Measurements from ENCODE around the gene SMAD6.

The SMAD6 gene

DNA sequence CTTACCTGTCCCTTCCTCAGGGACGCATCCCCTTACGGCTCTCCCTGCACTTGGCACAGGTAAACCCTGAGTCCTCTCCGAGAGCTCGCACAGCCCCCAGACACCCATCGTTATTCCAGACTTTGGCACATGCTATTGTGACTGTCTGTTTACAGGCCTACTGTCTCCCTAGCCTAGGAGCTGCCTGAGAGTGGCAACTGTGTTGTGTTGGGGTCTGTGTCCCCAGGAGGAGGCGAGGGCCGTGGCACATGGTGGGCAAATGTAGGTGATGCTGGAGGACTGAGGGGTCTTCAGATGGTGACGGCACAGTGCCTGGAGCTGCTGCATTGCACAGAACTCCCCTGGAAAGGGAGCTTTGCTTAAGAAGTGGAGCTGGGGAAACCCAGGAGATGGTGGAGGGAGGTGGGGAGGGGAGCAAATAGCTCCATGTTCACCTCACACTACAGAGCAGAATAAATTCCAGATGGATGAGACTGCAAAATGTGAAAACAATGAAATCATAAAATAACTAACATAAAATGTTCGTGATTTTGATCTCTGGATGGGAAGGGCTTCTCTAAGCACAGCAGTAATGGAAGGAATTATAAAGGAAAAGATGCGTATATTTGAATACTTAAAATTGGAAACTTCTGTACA, 96.5 kb downstream of the SMAD6 start:
- DNase-seq (ENCODE audit: low read depth) = no peak

DNA sequence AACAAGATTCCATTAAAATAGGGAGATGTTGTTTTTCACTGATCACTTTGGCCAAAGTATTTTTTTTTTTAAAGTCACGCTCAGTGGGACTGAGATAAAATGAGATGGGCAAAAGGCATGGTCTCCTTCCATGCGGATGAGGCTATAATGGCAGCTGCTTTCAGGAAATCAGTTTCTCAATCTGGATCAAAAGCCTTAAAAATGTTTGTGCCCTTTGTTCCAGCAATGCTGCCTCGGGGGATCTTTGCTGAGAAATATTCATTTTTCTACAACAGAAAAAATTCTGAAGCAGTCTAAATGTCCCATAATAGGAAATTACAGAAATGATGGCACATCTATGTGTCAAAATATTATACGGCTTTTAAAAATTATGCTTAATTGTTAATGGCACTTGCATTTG, 97.2 kb downstream of the SMAD6 start:
- DNase-seq (ENCODE audit: low read depth) = no peak

DNA sequence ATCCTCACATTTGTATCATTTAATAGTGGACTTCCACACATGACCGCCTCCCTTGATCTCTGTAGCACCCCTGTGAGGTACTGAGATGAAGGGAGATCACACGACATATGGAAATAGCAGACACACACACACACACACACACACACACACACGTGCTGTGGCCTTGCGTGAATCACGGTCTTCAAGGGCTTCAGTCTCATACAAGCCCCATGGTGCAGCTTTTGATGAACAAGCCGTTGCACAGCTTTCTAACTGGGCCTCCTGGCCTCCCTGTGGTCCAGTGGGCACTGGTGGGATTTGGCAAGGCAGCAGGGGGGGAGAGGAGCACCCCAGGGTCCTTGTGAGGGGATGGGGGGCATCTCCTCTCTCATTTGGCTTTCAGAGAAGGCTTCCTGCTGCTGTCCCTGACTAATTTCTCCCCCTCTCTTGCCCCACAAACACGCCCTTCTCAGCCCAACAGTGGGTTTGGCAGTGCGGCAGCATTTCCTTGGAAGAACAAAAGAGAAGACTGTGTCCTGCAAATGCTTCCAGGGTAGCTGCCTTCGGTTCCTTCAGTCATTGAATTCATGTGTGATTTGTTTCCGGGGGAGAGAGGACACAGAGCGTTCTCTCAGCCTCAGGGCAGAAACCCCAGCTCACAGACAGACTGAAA, 98.7 kb downstream of the SMAD6 start:
- no peak for DNase-seq (ENCODE audit: low read depth)

DNA sequence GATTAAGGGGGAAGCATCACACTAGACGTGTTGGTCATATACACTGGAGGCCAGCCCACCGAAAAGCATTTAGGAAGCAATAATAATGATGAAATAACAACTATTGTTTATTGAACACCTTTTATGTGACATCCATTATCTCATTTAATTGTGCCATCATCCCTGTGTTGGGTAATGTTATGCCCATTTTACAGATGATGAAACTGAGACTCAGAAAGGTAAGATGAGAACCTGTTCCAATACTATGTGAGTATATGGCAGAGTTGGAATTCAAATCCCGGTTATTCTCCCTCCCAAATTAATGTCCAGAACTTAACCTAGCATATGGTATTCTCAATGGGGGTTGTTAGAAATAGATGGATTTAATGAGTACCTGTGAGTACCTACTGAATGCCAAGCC, 99.2 kb downstream of the SMAD6 start:
- no peak for DNase-seq (ENCODE audit: low read depth)

DNA sequence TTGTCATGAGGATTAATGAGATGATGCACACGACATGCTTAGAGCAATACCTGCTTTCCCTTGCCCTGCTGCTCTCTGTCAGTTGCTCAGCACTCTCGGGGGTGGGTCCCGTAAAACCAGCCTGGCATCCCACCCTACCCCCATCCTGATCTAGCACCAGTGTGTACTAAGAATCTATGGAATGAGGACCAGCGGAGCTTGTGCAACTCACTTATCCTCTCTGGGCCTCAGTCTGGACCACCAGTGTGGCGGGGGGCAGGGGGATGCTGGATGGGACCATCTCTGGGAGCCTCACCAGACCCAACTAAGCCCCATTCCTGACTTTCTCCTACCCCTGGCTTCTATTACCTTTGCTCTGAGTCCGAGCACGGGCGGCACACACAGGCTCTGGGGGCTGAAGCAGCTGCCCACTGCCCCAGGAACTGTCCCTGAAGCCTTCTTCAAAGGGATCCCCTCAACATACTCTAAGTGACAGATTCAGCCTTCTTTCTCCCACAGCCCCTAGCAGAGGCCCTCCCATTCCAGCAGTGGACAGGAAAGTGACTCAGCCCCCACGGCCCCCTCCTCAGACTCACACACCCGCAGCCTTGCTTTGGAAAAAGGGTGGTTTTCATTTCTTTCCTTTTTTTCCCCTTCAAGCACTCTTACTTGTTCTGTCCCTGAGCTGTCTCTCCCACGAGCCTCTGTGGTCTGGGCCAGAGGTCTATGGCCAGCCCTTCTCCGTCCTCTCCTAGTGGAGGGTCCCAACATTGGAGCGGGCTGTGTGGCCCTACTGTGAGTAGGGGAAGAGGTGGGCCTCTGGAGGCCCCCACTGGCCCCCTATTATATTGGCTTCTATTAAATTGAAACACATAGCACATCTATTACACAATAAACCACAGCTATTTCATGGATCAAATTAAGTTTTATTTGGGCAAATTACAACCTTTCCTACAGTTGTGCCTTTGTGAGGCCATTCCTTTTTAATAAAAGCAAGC, 100.3 kb downstream of the SMAD6 start:
- DNase-seq (ENCODE audit: low read depth) = peak; percentile 54

DNA sequence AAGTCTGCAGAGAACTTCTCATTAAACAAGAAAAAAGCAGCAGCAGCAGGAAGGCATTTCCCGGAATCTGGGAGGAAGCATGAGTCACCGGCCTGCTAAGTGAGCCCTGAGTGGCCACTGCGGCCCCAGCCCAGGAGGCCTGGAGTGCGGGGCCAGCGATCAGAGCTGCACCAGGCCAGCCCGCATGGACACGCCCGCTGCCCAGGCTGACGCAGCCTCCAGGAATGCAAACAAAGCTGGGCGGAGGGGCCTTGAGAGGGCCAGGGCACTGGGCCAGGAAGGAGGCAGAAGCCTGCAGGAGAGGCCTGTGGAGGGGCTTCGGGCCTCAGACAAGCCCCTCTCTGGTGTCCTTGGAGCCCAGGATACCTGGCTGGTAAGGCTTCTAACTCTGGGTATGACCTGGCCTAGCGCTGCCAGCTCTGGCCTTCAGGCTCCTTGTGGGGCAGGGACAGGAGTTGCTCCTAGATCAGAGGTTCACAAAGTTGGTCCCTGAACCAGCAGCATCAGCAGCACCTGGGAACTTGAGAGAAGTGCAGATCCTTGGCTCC, 101.2 kb downstream of the SMAD6 start:
- DNase-seq (ENCODE audit: low read depth) = peak; percentile 84

DNA sequence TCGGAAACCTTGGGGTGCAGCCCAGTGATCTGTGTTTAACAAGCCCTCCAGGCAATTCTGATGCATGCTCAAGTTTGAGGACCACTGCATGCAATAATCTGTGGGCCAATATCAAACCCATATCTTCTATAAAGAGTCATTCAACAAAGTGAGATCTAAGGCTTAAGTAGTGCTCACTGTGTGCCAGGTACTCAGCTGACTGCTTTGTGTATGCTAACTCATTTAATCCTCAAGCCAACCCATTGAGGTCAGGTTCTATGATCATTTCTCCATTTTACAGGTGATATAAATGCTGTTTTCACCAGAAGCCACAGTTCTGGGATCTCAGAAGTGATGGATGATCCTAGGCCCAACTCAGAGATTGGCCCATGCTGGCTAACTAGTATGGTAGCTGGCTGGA, 101.7 kb downstream of the SMAD6 start:
- DNase-seq (ENCODE audit: low read depth) = no peak

DNA sequence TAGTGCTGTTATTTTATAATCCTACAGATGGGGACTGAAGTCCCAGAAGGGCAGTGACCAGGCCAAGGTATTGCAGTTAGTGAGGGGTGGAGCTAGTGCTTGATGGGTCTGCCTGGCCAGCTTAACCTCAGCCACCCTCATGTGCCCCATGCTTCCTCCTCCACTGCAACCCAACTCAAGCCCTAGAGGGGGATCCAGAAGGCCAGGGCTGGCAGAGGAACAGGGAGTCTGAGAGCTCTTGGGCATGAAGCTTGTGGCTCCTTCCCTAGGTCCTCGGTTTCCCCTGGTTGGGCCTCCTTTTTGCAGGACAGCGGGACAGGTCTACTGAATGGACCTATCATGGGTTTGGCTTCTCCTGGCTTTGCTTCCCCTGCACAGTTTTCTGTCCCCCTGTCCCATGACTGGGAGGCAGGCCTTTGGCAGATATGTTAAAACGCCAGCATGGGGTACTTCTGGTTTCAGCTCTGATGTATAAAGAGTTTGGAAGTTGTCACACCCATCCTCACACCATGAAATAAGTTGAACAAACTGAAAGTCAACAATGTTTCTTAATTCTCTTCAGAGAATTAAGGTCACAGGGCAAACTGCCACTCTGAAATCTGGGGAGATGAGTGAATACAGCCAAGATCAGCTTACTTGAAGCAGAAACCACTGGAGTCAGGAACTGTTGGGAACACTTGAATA, 103.3 kb downstream of the SMAD6 start:
- no peak for DNase-seq (ENCODE audit: low read depth)

DNA sequence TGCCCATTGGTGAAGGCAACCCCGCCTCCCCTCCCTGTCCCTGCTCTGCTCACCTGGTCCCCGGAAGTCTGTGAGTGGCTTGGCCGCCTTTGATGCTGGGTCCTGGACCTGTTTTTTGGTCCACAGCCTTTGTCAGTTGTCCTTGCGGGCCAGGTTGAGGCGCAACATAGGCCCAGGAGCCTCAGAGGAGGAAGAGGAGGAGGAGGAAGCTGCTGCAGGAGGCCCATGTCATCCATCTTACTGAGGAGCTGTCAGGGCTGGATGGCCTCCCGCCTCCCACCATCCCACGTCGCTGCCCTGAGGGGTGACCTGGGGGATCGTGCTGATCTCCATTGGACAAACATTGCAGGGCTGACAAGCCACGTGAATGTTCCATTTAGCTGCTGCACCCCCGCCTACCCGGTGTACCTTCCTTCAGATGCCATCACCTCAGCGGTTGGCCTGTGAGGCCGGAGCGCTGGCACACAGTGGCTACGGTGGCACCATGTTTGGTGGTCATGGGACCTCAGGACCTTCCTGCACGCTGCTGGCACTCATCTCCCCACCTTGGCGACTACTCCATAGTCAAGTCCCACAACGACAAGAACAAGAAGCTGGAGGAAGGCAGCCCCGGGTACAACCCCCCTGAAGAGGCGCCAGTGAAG, 106.3 kb downstream of the SMAD6 start:
- DNase-seq (ENCODE audit: low read depth) = no peak

DNA sequence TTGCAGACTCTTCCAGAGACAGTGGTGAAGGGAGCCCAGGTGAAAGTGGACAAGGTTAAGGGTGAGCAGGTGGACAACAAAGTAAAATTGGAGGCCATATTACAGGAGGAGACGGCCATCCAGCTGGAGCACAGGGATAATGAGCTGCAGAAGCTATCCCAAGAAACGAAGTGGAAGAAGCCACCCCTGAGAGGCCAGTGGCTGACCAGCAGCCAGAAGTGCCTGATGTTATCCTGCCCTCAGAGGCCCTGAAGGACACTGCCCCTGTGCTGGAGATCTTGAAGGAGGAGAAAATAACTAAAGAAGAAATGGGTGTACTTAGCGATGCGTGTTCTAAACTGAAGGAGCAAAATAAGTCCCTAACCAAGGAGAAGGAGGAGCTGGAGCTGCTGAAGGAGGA, 107.6 kb downstream of the SMAD6 start:
- no peak for DNase-seq (ENCODE audit: low read depth)

DNA sequence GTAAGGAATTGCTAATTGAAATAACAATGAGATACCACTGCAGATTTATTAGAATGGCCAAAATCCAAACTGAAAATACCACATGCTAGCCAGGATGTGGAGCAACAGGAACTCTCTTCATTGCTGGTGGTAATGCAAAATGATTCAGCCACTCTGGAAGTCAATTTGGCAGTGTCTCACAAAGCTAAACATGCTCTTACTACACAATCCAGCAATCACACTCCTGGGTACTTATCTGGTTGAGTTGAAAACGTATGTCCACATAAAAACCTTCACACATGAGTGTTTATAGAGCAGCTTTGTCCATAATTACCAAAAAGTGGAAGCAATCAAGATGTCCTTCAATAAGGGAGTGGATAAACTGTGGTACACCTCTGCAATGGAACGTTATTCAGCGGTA, 113.3 kb downstream of the SMAD6 start:
- peak; percentile 91 for DNase-seq (ENCODE audit: low read depth)

DNA sequence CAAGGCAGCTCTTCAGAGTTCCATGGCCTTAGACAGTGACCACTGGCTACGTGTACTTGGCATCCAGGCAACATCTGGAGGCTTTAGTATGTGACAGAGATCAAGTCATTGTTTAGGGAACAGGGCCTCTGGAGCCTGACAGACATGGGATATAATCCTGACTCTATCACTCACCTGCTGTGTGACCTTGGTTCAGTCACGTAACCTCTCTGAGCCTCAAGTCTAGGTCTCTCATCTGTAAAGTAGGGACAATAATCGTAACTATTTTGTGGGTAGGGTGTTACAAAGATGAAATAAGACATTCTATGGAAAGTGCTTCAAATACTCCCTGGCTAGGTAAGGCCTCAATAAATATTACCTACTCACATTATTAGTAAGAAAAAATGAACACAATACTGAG, 114.2 kb downstream of the SMAD6 start:
- no peak for DNase-seq (ENCODE audit: low read depth)

DNA sequence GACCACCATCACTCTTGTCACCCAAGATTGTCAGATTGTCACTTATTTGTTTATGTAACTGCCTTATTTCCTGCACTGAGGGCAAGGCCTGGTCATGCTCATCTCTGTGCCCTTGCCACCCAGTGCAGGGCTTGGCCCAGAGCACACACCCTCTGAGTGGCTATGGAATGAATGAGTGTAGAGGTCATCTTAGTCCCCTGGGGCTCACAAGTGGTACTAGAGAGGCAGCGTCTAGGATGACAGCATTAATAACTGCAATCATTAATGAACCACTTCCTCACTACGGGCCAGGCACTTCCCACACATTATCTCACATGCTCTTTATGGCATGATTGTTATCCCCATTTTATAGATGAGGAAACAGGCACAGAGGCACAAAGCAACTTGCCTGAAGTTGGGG, 117.0 kb downstream of the SMAD6 start:
- DNase-seq (ENCODE audit: low read depth) = no peak

DNA sequence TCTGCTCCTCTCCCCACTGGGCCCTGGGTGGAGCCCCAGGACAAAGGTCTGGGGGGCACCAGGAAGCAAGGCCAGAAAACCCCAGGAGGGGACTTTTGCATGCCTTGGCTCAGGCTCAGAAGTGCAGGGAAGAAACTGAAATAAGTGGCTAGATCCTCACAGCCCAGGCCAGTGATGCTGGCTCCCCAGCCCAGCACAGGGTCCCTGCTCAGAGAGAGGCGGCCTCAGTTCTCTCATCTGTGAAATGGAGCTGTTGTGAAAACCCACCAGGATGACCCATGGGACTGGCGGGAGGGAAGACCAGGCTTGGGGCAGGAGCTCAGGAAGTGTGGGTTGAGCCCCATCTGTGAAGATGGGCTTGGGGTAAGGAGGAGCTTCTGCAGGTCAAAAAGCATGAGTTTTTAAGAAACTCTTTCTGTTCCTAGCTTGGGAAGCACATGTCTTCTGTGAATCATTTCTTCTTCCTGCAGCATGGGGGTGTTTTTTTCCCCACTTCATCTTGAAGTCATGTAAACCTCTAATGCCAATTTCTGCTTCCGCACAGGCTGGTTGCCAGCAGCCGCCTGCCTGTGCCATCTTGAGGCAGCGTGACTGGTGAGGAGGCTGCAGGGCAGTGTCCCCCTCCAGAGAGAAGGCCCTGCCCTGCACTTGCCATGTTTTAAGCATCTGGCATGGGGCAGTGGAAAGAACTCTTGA, 118.6 kb downstream of the SMAD6 start:
- no peak for DNase-seq (ENCODE audit: low read depth)

DNA sequence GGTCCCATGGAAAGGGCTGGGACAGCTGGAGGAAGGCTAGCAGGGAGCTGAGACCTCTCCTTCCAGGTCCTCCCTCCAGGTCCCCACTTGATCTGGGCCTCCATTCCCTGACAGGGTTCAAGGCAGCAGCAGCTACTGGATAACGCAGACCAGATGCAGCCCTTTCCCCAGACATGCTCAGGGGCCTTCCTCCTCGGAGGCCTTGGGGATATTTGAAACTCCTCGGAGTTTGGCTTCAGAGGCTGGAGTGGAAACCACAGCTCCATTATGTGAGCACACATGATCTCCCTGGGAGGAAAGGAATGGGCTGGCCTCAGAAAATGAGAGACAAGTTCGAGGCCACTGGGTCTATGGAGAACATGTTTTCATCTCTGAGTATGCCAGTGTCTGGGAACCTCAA, 119.3 kb downstream of the SMAD6 start:
- DNase-seq (ENCODE audit: low read depth) = no peak

DNA sequence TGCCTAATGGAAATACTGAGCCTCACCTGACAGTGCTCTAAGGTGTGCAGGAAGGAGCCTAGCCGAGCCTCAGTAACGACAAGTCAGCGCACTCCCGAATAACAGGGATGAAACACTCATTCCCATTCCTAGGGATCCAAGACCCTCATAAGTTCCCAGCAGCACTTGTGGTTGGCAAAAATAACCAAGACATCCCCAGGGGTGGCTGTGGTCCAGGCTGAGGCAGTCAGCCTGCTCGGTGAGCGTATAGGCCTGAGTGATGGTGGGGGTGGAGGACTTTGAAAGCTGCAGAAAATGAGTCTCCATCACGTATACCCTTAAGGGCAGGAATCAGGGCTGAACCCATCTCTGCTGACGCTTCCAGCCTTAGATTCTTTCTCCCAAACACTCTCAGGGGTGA, 120.1 kb downstream of the SMAD6 start:
- DNase-seq (ENCODE audit: low read depth) = no peak

DNA sequence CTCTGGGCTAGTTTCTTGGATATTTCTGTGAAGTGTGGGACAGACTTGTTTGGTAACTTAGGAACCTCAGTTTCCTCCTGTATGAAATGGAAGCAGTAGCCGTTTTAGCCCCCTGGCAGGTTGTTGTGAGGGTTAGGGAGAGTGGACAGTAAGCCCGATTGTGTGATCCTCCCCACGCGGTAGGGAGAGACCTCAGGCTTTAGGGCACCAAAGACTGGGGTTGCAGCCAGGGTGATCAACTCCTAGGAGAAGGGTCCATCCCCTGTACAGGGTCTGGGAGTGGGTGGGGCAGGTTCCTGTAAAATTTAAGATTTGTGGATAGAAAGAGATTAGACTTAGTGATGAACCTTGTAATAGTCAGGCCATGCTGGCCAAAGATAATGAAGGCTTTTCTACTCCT, 120.5 kb downstream of the SMAD6 start:
- no peak for DNase-seq (ENCODE audit: low read depth)

DNA sequence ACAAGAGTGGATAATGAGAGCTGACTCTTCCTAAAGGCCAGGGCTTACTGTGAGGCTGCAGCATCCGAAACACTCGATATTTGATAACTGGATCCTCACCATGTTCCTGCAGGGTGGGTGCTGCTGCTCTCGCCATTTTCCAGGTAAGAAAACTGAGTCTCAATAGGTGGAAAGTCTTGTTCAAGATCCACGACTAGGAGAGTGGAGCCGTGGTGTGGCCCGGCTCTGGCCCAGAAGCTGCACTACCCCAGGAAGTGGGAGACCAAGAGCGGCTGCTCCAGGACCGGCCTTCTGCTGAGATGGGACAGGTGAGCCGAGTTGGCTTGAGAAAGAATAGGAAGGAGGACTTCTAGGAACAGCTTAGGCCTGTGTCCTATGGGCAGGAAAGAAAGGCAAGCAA, 121.6 kb downstream of the SMAD6 start:
- DNase-seq (ENCODE audit: low read depth) = no peak

DNA sequence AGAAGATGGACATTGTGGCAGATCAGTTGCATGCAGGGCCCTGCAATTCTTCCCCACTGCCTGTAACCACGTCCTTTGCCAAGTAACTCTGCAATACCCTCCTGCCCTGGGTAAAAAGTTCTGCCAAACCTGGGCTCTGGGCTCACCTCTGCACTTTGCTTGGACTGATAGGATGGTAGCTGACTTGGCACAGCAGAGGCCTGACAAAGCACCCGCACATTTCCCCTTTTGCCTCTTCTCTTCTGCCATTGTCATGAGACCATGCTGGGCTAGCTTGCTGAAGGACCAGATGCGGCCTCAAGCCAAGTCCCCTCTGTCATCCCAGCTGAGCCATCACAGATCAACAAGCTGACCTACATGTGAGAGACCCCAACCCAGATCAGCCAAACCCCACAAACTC, 122.4 kb downstream of the SMAD6 start:
- DNase-seq (ENCODE audit: low read depth) = no peak

DNA sequence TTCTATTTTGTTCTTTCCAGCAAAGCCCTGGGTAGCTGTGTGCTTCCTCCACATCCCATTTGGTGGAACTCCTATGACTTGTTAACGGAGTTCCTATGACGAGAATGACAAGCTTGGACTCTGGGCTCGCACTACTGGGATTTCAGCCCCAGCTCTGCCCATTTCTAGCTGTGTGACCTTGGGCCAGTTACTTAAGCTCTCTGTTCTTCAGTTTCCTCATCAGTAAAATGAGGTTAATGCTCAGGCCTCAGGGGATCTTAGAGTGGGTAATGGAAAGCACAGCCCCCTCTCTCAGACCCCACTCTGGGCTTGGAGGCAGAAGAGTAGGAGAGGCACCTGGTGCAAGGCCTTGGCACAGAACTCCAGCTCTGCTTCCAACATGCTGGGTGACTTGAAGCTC, 123.1 kb downstream of the SMAD6 start:
- no peak for DNase-seq (ENCODE audit: low read depth)

DNA sequence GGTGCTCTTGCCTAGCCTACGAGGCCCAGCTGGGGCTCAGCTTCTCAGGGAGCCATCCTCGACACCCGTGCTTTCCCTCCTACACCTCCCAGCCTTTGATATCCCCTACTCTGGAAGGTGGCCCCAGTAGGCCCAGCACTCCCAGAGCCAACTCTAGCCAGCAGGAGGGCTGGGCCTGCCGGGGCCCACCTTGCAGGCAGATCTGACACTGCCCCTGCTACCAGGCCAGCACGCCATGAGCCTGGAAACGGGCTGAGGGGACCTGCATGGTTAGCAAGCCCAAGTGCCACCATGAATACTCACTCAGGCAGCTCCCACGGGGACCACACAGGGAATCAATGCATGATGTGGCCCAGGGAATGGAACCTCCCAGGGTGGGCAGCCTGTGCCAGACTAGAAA, 123.7 kb downstream of the SMAD6 start:
- no peak for DNase-seq (ENCODE audit: low read depth)
